Activated gamma-delta T cell treated with Interleukin-2 at 50 U/mL for 16 hours (primary cell): ENCODE results near the gene FOCAD.
A peak's percentile ranks its signal among the peaks of the same experiment; 100 is the strongest.

ENCODE experiments used
- DNase-seq: peaks from one replicate; pipeline ENCODE4 v3.0.0-alpha.2; 2020

FOCAD gene

GRCh38 chr9:21031091-21031807 is 347.2 kb downstream of the FOCAD start, which contains the start of gene HACD4:
Gene HACD4 (minus strand): TSS chr9:21031640. CDS start chr9:21031590, 50 bp downstream.
- peak; percentile 62 for DNase-seq

GRCh38 chr9:21031808-21032183 is 347.7 kb downstream of the FOCAD start:
- no peak for DNase-seq

- no peak for DNase-seq
These were observed 353.2 kb downstream of the FOCAD start for GRCh38 chr9:21037278-21037677.

GRCh38 chr9:21039302-21039701 is 355.2 kb downstream of the FOCAD start:
- no peak for DNase-seq

GRCh38 chr9:21042466-21042865 is 358.4 kb downstream of the FOCAD start:
- no peak for DNase-seq

GRCh38 chr9:21043841-21044240 is 359.8 kb downstream of the FOCAD start:
- no peak for DNase-seq
